Gastrocnemius medialis (tissue), 4 donors: ENCODE data around the gene NOXO1. TPM values are rescaled to one million over a fixed set of nuclear protein-coding genes. Genes with fewer than 3 reads are reported as not detected.

Source experiments
- ATAC-seq, 2 donors: fragments of 150-250 bp; one replicate each; pipeline ENCODE4 v1.9.1; 2016
- DNase-seq, 2 donors: peaks; one replicate each; pipeline ENCODE4 v3.0.0-alpha.2; 2019
- H3K27ac ChIP-seq, 4 donors: fragments of 200-600 bp; sonication (generic); 1 replicate in 1 of 4; 2 replicates in 3 of 4; pipeline ENCODE4 v1.5.1; 2016 to 2018; ENCODE audit warnings: mild to moderate bottlenecking in 2 of 4, moderate library complexity in 1 of 4
- H3K27me3 ChIP-seq, 3 donors: fragments of 200-600 bp; sonication (generic) in 2 of 3; 1 replicate in 1 of 3; 2 replicates in 2 of 3; pipeline versions ENCODE4 v1.5.1 to v1.6.0; 2016 to 2019; ENCODE audit warnings: mild to moderate bottlenecking in 1 of 3, moderate library complexity in 1 of 3
- H3K36me3 ChIP-seq, 2 donors: fragments of 200-600 bp; sonication (generic) in 1 of 2; one replicate each; pipeline ENCODE4 v1.5.1; 2017 to 2018
- H3K4me1 ChIP-seq, 2 donors: fragments of 200-600 bp; sonication (generic) in 1 of 2; one replicate each; pipeline ENCODE4 v1.5.1; 2016 to 2017; ENCODE audit warnings: mild to moderate bottlenecking in 2 of 2
- H3K4me3 ChIP-seq, 4 donors: fragments of 200-600 bp; sonication (generic) in 3 of 4; 1 replicate in 1 of 4; 2 replicates in 3 of 4; pipeline ENCODE4 v1.5.1; 2016 to 2019; ENCODE audit warnings: mild to moderate bottlenecking in 2 of 4
- H3K9me3 ChIP-seq, 3 donors: fragments of 200-600 bp; sonication (generic) in 2 of 3; 1 replicate in 1 of 3; 2 replicates in 2 of 3; pipeline ENCODE4 v1.5.1; 2016 to 2019
- CTCF ChIP-seq, 5 experiments: fragments of 450-650 bp in 3 of 5; fragments of 200-600 bp in 2 of 5; sonication (generic) in 2 of 5; IDR thresholded peaks in 4 of 5; conservative IDR thresholded peaks in 1 of 5; 1 replicate in 4 of 5; 2 replicates in 1 of 5; pipeline ENCODE4 v1.5.1; 2016 to 2019; ENCODE audit warnings: antibody characterized with exemption in 5 of 5, mild to moderate bottlenecking in 3 of 5, moderate library complexity in 3 of 5
- POLR2A ChIP-seq, 2 donors: fragments of 450-650 bp; IDR thresholded peaks; one replicate each; pipeline ENCODE4 v1.6.1; 2017; ENCODE audit warnings: antibody characterized with exemption in 2 of 2, mild to moderate bottlenecking in 2 of 2, moderate library complexity in 2 of 2
- in situ Hi-C, 4 donors: fragments of 200-750 bp; cut with MboI; loops; one replicate each; pipeline versions ENCODE4 v1.15.0 to v1.8.0; 2017; ENCODE audit warnings: low sequenced_read_pairs in 4 of 4
- intact Hi-C: fragments of 100-400 bp; cut with DNase I; formaldehyde crosslinking; loops from one replicate; pipeline ENCODE4 v1.15.1; 2023; ENCODE audit warnings: low total_unique reads
- total RNA-seq, 4 donors: library from RNA; depleted of rRNA; stranded (reverse); fragments of >200 nt; gene quantifications; one replicate each; pipeline versions ENCODE4 v1.1.0 to v1.2.3, GENCODE V29; 2016

NOXO1 gene
- total RNA-seq, 4 donors from 2014 or later: 0.33 to 0.46 TPM; not detected in 2

GRCh38 chr16:2006317-2006716, 25.0 kb upstream of the NOXO1 start:
- TF ChIP-seq CTCF (IDR thresholded peaks at IDR 0.05 in 4 of 5, conservative IDR thresholded peaks at IDR 0.05 in 1 of 5): no peak
- no peak for TF ChIP-seq POLR2A (IDR thresholded peaks at IDR 0.05)
- no peak overlapping the region for H3K27ac ChIP-seq
- peaks cover 52 to 64% of the 10 kb centered on the region in 2 donors for H3K4me1 ChIP-seq
- intact Hi-C loops: loop anchor here (5.0 to 10.0 kb wide), 2 partner anchors 261 to 528 kb away; partner anchors contain the start of genes CEMP1, PDPK1 and RNPS1
- H3K4me3 ChIP-seq: no peak overlapping the region
- in situ Hi-C loops: no loop called here
- H3K36me3 ChIP-seq: peaks cover 0 to 20% of the 10 kb centered on the region in 2 donors
- DNase-seq: no peak
- no peaks in the 10 kb centered on the region for H3K27me3 ChIP-seq
- no peak for ATAC-seq
- no peaks in the 10 kb centered on the region for H3K9me3 ChIP-seq

GRCh38 chr16:2005646-2006045, 24.4 kb upstream of the NOXO1 start:
- H3K27ac ChIP-seq: no peak overlapping the region
- H3K9me3 ChIP-seq: no peaks in the 10 kb centered on the region
- no peak overlapping the region for H3K4me3 ChIP-seq
- DNase-seq (no peak), ATAC-seq (no peak)
- H3K27me3 ChIP-seq: no peaks in the 10 kb centered on the region
- in situ Hi-C loops: no loop called here
- H3K36me3 ChIP-seq: peaks cover 0 to 26% of the 10 kb centered on the region in 2 donors
- H3K4me1 ChIP-seq: peaks cover 52 to 64% of the 10 kb centered on the region in 2 donors
- intact Hi-C loops: loop anchor here (5.0 to 10.0 kb wide), 2 partner anchors 262 to 529 kb away; partner anchors contain the start of genes CEMP1, PDPK1 and RNPS1
- TF ChIP-seq CTCF (IDR thresholded peaks at IDR 0.05 in 4 of 5, conservative IDR thresholded peaks at IDR 0.05 in 1 of 5) (no peak), POLR2A (IDR thresholded peaks at IDR 0.05) (no peak)

- H3K4me3 ChIP-seq: no peak overlapping the region
- no peak for ATAC-seq
- intact Hi-C loops (loop anchor here (5.0 to 10.0 kb wide), 2 partner anchors 262 to 530 kb away; partner anchors contain the start of genes CEMP1, PDPK1 and RNPS1), in situ Hi-C loops (no loop called here)
- DNase-seq: no peak
- H3K27me3 ChIP-seq: no peaks in the 10 kb centered on the region
- H3K4me1 ChIP-seq: peaks cover 45 to 59% of the 10 kb centered on the region in 2 donors
- H3K27ac ChIP-seq: peak overlapping the region in 3 of 4 donors; percentile 78 to 81 (median 79)
- TF ChIP-seq POLR2A (IDR thresholded peaks at IDR 0.05) (no peak), CTCF (IDR thresholded peaks at IDR 0.05 in 4 of 5, conservative IDR thresholded peaks at IDR 0.05 in 1 of 5) (no peak)
- peaks cover 0 to 30% of the 10 kb centered on the region in 2 donors for H3K36me3 ChIP-seq
- H3K9me3 ChIP-seq: no peaks in the 10 kb centered on the region
Observed at GRCh38 chr16:2004795-2005517, 23.7 kb upstream of the NOXO1 start.

GRCh38 chr16:2003827-2004641, 22.8 kb upstream of the NOXO1 start:
- peak overlapping the region in 2 of 4 donors; percentile 7 to 29 for H3K4me3 ChIP-seq
- peaks cover 0 to 40% of the 10 kb centered on the region in 2 donors for H3K36me3 ChIP-seq
- ATAC-seq (peak; percentile 96 to 97), DNase-seq (peak; percentile 92 to 97)
- TF ChIP-seq CTCF (IDR thresholded peaks at IDR 0.05 in 4 of 5, conservative IDR thresholded peaks at IDR 0.05 in 1 of 5) (peak; percentile 94 to 98 (median 96)), POLR2A (IDR thresholded peaks at IDR 0.05) (no peak)
- peaks cover 45 to 58% of the 10 kb centered on the region in 2 donors for H3K4me1 ChIP-seq
- intact Hi-C loops (loop anchor here (10.0 kb wide), 1 partner anchor 531 kb away; the partner anchor contains the start of genes CEMP1 and PDPK1), in situ Hi-C loops (no loop called here)
- H3K9me3 ChIP-seq: no peaks in the 10 kb centered on the region
- H3K27me3 ChIP-seq: no peaks in the 10 kb centered on the region
- H3K27ac ChIP-seq: peak overlapping the region; percentile 78 to 81 (median 79)
